HG02759 (cell line): ENCODE measurements around the gene MSI2.

Source experiments
- ATAC-seq: cut with Tn5 transposase; IDR thresholded peaks from one replicate; pipeline ENCODE4 v1.9.1; 2021; ENCODE audit warnings: mild to moderate bottlenecking, moderate library complexity; ENCODE audit not compliant: unreplicated experiment

Gene MSI2

GRCh38 chr17:57514614-57515013, 258.3 kb downstream of the MSI2 start:
- no peak for ATAC-seq

- ATAC-seq: no peak
Observed at GRCh38 chr17:57515662-57516211, 259.4 kb downstream of the MSI2 start.

GRCh38 chr17:57516290-57517230, 260.2 kb downstream of the MSI2 start:
- ATAC-seq: no peak

GRCh38 chr17:57517273-57517631, 260.9 kb downstream of the MSI2 start:
- ATAC-seq: no peak

- no peak for ATAC-seq
Observed at GRCh38 chr17:57517632-57518456, 261.5 kb downstream of the MSI2 start.

GRCh38 chr17:57518587-57519581, 262.6 kb downstream of the MSI2 start:
- ATAC-seq: no peak

GRCh38 chr17:57519800-57520199, 263.5 kb downstream of the MSI2 start:
- no peak for ATAC-seq

GRCh38 chr17:57521606-57522005, 265.3 kb downstream of the MSI2 start:
- no peak for ATAC-seq

- no peak for ATAC-seq
Observed at GRCh38 chr17:57522042-57523005, 266.0 kb downstream of the MSI2 start.

GRCh38 chr17:57523926-57524632, 267.8 kb downstream of the MSI2 start:
- ATAC-seq: no peak

- no peak for ATAC-seq
Observed at GRCh38 chr17:57524839-57525568, 268.7 kb downstream of the MSI2 start.

GRCh38 chr17:57527221-57528057, 271.1 kb downstream of the MSI2 start:
- ATAC-seq: no peak

- ATAC-seq: no peak
Observed at GRCh38 chr17:57528058-57528451, 271.7 kb downstream of the MSI2 start.

GRCh38 chr17:57530026-57530425, 273.7 kb downstream of the MSI2 start:
- ATAC-seq: no peak

GRCh38 chr17:57530508-57530907, 274.2 kb downstream of the MSI2 start:
- no peak for ATAC-seq

GRCh38 chr17:57531078-57531477, 274.8 kb downstream of the MSI2 start:
- no peak for ATAC-seq
